ENCODE data around the gene SOAT2. TPM values are rescaled to one million over a fixed set of nuclear protein-coding genes. Genes with fewer than 3 reads are reported as not detected.

The SOAT2 gene
- total and polyA plus RNA-seq, 4 donors = 0.48 to 9.4 (median 1.3) TPM

- TF ChIP-seq HNF4A (conservative IDR thresholded peaks at IDR 0.05) = no peak
- TF ChIP-seq YY1 (IDR thresholded peaks at IDR 0.05) = no peak
- no peak for TF ChIP-seq FOXA2 (IDR thresholded peaks at IDR 0.05)
- TF ChIP-seq HNF4G (IDR thresholded peaks at IDR 0.05) = no peak
- TF ChIP-seq RAD21 (IDR thresholded peaks at IDR 0.05) = no peak
- TF ChIP-seq SP1 (IDR thresholded peaks at IDR 0.05) = no peak
- no peak for TF ChIP-seq ATF3 (IDR thresholded peaks at IDR 0.05)
- TF ChIP-seq FOXA1 (IDR thresholded peaks at IDR 0.05) = no peak
Observed at GRCh38 chr12:53056296-53056695, 47.0 kb upstream of the SOAT2 start (continued).

- H3K9ac ChIP-seq (ENCODE audit: low read depth in 1 of 2, low read length in 2 of 2) = no peak overlapping the region
- DNase-seq (ENCODE audit: low spot score) = no peak
- no peak overlapping the region for H3K27ac ChIP-seq (ENCODE audit: low read depth in 1 of 2, low read length in 2 of 2)
- 95% methylated on average over 7 of the region's 7 CpGs for WGBS
- no peaks in the 10 kb centered on the region for H3K9me3 ChIP-seq (ENCODE audit: control insufficient read depth in 4 of 4, low read length in 3 of 4)
- no peaks in the 10 kb centered on the region for H3K27me3 ChIP-seq (ENCODE audit: control insufficient read depth in 4 of 4, insufficient read depth in 4 of 4, low read length in 3 of 4)
- peaks cover 5 to 29% (median 23%) of the 10 kb centered on the region in 4 donors for H3K36me3 ChIP-seq (ENCODE audit: control insufficient read depth in 4 of 4, insufficient read depth in 3 of 4, low read depth in 1 of 4, low read length in 3 of 4)
- no peak overlapping the region for H3K4me3 ChIP-seq (ENCODE audit: low read depth in 1 of 3, low read length in 3 of 3)
- peaks cover 26 to 67% (median 42%) of the 10 kb centered on the region in 4 donors for H3K4me1 ChIP-seq (ENCODE audit: control insufficient read depth in 4 of 4, insufficient read depth in 4 of 4, low read length in 3 of 4)
- TF ChIP-seq YY1 (IDR thresholded peaks at IDR 0.05) (no peak), JUND (IDR thresholded peaks at IDR 0.05) (no peak), CTCF (IDR thresholded peaks at IDR 0.05; ENCODE audit: low read depth, low read length, missing input control) (no peak), RAD21 (IDR thresholded peaks at IDR 0.05) (no peak), MAX (IDR thresholded peaks at IDR 0.05) (no peak)
Observed at GRCh38 chr12:53056901-53057300, 46.4 kb upstream of the SOAT2 start.

- WGBS = 91% methylated on average over 13 of the region's 13 CpGs
- peaks cover 21 to 63% (median 40%) of the 10 kb centered on the region in 4 donors for H3K4me1 ChIP-seq (ENCODE audit: control insufficient read depth in 4 of 4, insufficient read depth in 4 of 4, low read length in 3 of 4)
Observed at GRCh38 chr12:53057816-53058500, 45.3 kb upstream of the SOAT2 start.

More at GRCh38 chr12:53057816-53058500, 45.3 kb upstream of the SOAT2 start:
- no peaks in the 10 kb centered on the region for H3K9me3 ChIP-seq (ENCODE audit: control insufficient read depth in 4 of 4, low read length in 3 of 4)
- H3K27ac ChIP-seq (ENCODE audit: low read depth in 1 of 2, low read length in 2 of 2) = no peak overlapping the region
- TF ChIP-seq REST (IDR thresholded peaks at IDR 0.05) (no peak), GABPA (IDR thresholded peaks at IDR 0.05 in 1 of 2, conservative IDR thresholded peaks at IDR 0.05 in 1 of 2) (no peak), YY1 (IDR thresholded peaks at IDR 0.05) (no peak), MAX (IDR thresholded peaks at IDR 0.05) (no peak), ZBTB33 (IDR thresholded peaks at IDR 0.05) (no peak), TAF1 (conservative IDR thresholded peaks at IDR 0.05) (no peak), CTCF (IDR thresholded peaks at IDR 0.05; ENCODE audit: low read depth, low read length, missing input control) (no peak), FOXA1 (IDR thresholded peaks at IDR 0.05) (no peak), FOXA2 (IDR thresholded peaks at IDR 0.05) (no peak), SP1 (IDR thresholded peaks at IDR 0.05) (no peak), JUND (IDR thresholded peaks at IDR 0.05) (no peak), EGR1 (IDR thresholded peaks at IDR 0.05; ENCODE audit: low read depth in 2 of 2) (no peak)
- no peak for DNase-seq (ENCODE audit: low spot score)
- peaks cover 7 to 39% (median 31%) of the 10 kb centered on the region in 4 donors for H3K36me3 ChIP-seq (ENCODE audit: control insufficient read depth in 4 of 4, insufficient read depth in 3 of 4, low read depth in 1 of 4, low read length in 3 of 4)
- no peak overlapping the region for H3K9ac ChIP-seq (ENCODE audit: low read depth in 1 of 2, low read length in 2 of 2)
- H3K27me3 ChIP-seq (ENCODE audit: control insufficient read depth in 4 of 4, insufficient read depth in 4 of 4, low read length in 3 of 4) = no peaks in the 10 kb centered on the region
- H3K4me3 ChIP-seq (ENCODE audit: low read depth in 1 of 3, low read length in 3 of 3) = no peak overlapping the region
